K562 (cell line): Measurements from ENCODE around the gene MED14. TPM values are rescaled to one million over a fixed set of nuclear protein-coding genes. Genes with fewer than 3 reads are reported as not detected.

Experiments
- ATAC-seq: fragments of 200-7000 bp; cut with Tn5 transposase; 3 replicates; pipeline ENCODE4 v1.9.1; 2020; ENCODE audit warnings: moderate library complexity
- BruUV-seq: library from RNA; stranded (reverse); fragments of 400-500 nt; replicated peaks from 2 replicates; lab custom pipeline; 2021; lab: Mats Ljungman, UMichigan
- CTCF ChIA-PET: fragments of 300-600 bp; formaldehyde crosslinking; extraction: SDS; loops from one replicate; lab custom pipeline; 2021; ENCODE audit warnings: low intra/inter-chr PET ratio; lab: Yijun Ruan, JAX
- POLR2A ChIA-PET: fragments of 300-600, 350-650 bp; sonication (Branson Sonifier 250); formaldehyde crosslinking; extraction: SDS; loops from one replicate; lab custom pipeline; 2021; ENCODE audit warnings: antibody characterized with exemption, inconsistent platforms; lab: Yijun Ruan, JAX
- DNase-seq, 4 experiments: peaks; one replicate each; pipeline versions ENCODE4 v3.0.0 to v3.0.0-alpha.2; 2011 to 2018; ENCODE audit warnings: low spot score in 3 of 4, mixed read lengths in 3 of 4; ENCODE audit errors: extremely low read depth in 1 of 4
- FAIRE-seq: peaks from 2 replicates; lab custom pipeline; 2011; peaks lifted over from hg19 to GRCh38; lab: Jason Lieb, UNC
- H2AFZ ChIP-seq: 2 replicates; pipeline ENCODE4 v1.6.0; 2011; ENCODE audit warnings: low read depth, low read length, control low read depth, inconsistent platforms
- H3K27ac ChIP-seq: fragments of 200-600 bp; 3 replicates; pipeline ENCODE4 v1.8.0; 2011; ENCODE audit warnings: low read depth, mild to moderate bottlenecking, control low read depth, inconsistent platforms, low read length, moderate library complexity, mixed read lengths; ENCODE audit errors: extremely low read depth
- H3K27me3 ChIP-seq, 2 experiments: fragments of 300-600 bp in 1 of 2; 2 replicates in 1 of 2; 3 replicates in 1 of 2; pipeline versions ENCODE4 v1.6.0 to v1.8.0; 2011; ENCODE audit warnings: inconsistent platforms in 2 of 2, low read length in 2 of 2, mild to moderate bottlenecking in 1 of 2, mixed read lengths in 1 of 2, moderate library complexity in 1 of 2; ENCODE audit not compliant: control insufficient read depth in 2 of 2, insufficient read depth in 2 of 2
- H3K36me3 ChIP-seq: fragments of 300-600 bp; 3 replicates; pipeline ENCODE4 v1.8.0; 2011; ENCODE audit warnings: mild to moderate bottlenecking, low read length, inconsistent platforms; ENCODE audit not compliant: control insufficient read depth, insufficient read depth
- H3K4me1 ChIP-seq, 2 experiments: fragments of 200-600 bp in 1 of 2; replicated peaks in 1 of 2; 2 replicates in 1 of 2; 3 replicates in 1 of 2; pipeline versions ENCODE4 v1.5.1 to v1.8.0; 2011; ENCODE audit warnings: inconsistent platforms in 2 of 2, low read length in 2 of 2, mild to moderate bottlenecking in 1 of 2, mixed read lengths in 1 of 2, moderate library complexity in 1 of 2; ENCODE audit not compliant: control insufficient read depth in 2 of 2, insufficient read depth in 2 of 2
- H3K4me2 ChIP-seq: 2 replicates; pipeline ENCODE4 v1.6.1; 2011; ENCODE audit warnings: low read length, control low read depth, inconsistent platforms, mixed read lengths; ENCODE audit not compliant: insufficient read depth
- H3K4me3 ChIP-seq: fragments of 200-600 bp; sonication (generic), shearing (Covaris generic); 2 replicates; pipeline ENCODE4 v1.5.1; 2016; ENCODE audit warnings: control low read depth, inconsistent platforms
- H3K79me2 ChIP-seq: fragments of 200-600 bp; 3 replicates; pipeline ENCODE4 v1.8.0; 2011; ENCODE audit warnings: low read length, inconsistent platforms; ENCODE audit not compliant: control insufficient read depth, insufficient read depth
- H3K9ac ChIP-seq, 2 experiments: 2 replicates each; pipeline versions ENCODE4 v1.6.0 to v1.6.1; 2011; ENCODE audit warnings: low read depth in 2 of 2, low read length in 2 of 2, control low read depth in 1 of 2, inconsistent platforms in 1 of 2, mild to moderate bottlenecking in 1 of 2, mixed read lengths in 1 of 2; ENCODE audit not compliant: insufficient read depth in 1 of 2
- H3K9me1 ChIP-seq: one replicate; pipeline ENCODE4 v1.6.0; 2011; ENCODE audit warnings: inconsistent platforms, mild to moderate bottlenecking, low read length, moderate library complexity; ENCODE audit not compliant: control insufficient read depth, insufficient read depth
- H3K9me3 ChIP-seq: replicated peaks from 2 replicates; pipeline ENCODE4 v1.5.1; 2011; ENCODE audit warnings: low read depth, low read length, inconsistent platforms; ENCODE audit not compliant: control insufficient read depth, insufficient read depth
- H4K20me1 ChIP-seq: replicated peaks from 2 replicates; pipeline ENCODE4 v1.6.1; 2011; ENCODE audit warnings: low read length, inconsistent platforms, mixed read lengths; ENCODE audit not compliant: control insufficient read depth, insufficient read depth
- ATF7 ChIP-seq: fragments of 450-650 bp; IDR thresholded peaks from 2 replicates; pipeline ENCODE4 v1.7.1; 2014; ENCODE audit warnings: mild to moderate bottlenecking, moderate library complexity
- TAF9B ChIP-seq: fragments of 450-650 bp; IDR thresholded peaks from 2 replicates; pipeline ENCODE4 v1.6.1; 2018; ENCODE audit warnings: mild to moderate bottlenecking; ENCODE audit not compliant: partially characterized antibody
- ZBTB40 ChIP-seq, 2 experiments: fragments of 450-650 bp in 1 of 2; sonication (generic) in 1 of 2; formaldehyde crosslinking in 1 of 2; IDR thresholded peaks; 2 replicates each; pipeline versions ENCODE4 v1.7.1 to v1.9.0; 2016 to 2022; ENCODE audit warnings: inconsistent platforms in 1 of 2, mild to moderate bottlenecking in 1 of 2, missing genetic modification reagents in 1 of 2
- WGBS: fragments of 100-300 bp; shearing (Covaris generic); methylation state at CpG from one replicate; pipeline ENCODE4 v1.1.6; 2016; ENCODE audit warnings: low coverage, mixed read lengths; ENCODE audit not compliant: insufficient coverage; ENCODE audit errors: missing lambda C conversion rate; 5-methylcytosine and 5-hydroxymethylcytosine counted together
- in situ Hi-C: fragments of 300-500 bp; cut with MboI; formaldehyde crosslinking; loops from 4 replicates; pipeline ENCODE4 v1.15.0; 2018; ENCODE audit warnings: inconsistent platforms, mixed read lengths
- intact Hi-C: fragments of 100-400 bp; cut with micrococcal nuclease; formaldehyde crosslinking; loops from 2 replicates; pipeline ENCODE4 v1.14.2; 2022
- polyA plus RNA-seq, 8 experiments: library from polyadenylated mRNA; depleted of rRNA in 4 of 8; stranded (reverse) in 5 of 8; unstranded in 3 of 8; fragments of >200 nt; fragmentation: Nextera tagmentation in 2 of 8; fragmentation: Illumina TruSeq in 1 of 8; extraction: Ambion mirVana in 2 of 8; extraction: Trizol in 1 of 8; gene quantifications; 2 replicates each; pipeline versions ENCODE4 v1.2.1 to v1.2.3, GENCODE V29; 2011 to 2014; ENCODE audit warnings: inconsistent platforms in 1 of 8, missing spikeins in 1 of 8
- total RNA-seq, 7 experiments: library from RNA; depleted of rRNA in 6 of 7; stranded (reverse); fragments of >200 nt in 6 of 7; fragmentation: Illumina TruSeq in 2 of 7; extraction: Trizol in 2 of 7; gene quantifications; 2 replicates each; pipeline versions ENCODE4 v1.2.1 to v1.2.3, GENCODE V29; 2011 to 2021; ENCODE audit warnings: low replicate concordance in 1 of 7
- TF ChIP-seq, protein P1 (sequence below): sonication (generic); formaldehyde crosslinking; IDR thresholded peaks from 2 replicates; pipeline ENCODE4 v1.8.0; 2022; ENCODE audit warnings: mild to moderate bottlenecking, missing genetic modification reagents
- TF ChIP-seq, protein P2 (sequence below): fragments of 450-650 bp; IDR thresholded peaks from 2 replicates; pipeline ENCODE4 v1.6.1; 2016; ENCODE audit warnings: missing biosample characterization, missing genetic modification characterization

The MED14 gene
- total and polyA plus RNA-seq, 9 of the 15 experiments (the other 6 are each of a cell fraction or from before 2014, with no cell fraction given): 9.2 to 35.3 (median 18.7) TPM

- Histone ChIP-seq H3K4me2 (peak overlapping the region; percentile 55), H3K9me3 (no peaks in the 10 kb centered on the region), H3K36me3 (peaks cover 4% of the 10 kb centered on the region; the same call in 2 of the 3 replicates), H4K20me1 (peaks cover 8% of the 10 kb centered on the region; the same call in 1 of the 2 replicates), H3K9ac (peak overlapping the region; percentile 47 to 75; a peak in 3 of 4 replicates), H2AFZ (no peak overlapping the region), H3K4me3 (peak overlapping the region; percentile 6), H3K27ac (peak overlapping the region; percentile 44; the same call in 2 of the 3 replicates), H3K4me1 (peaks cover 8 to 10% of the 10 kb centered on the region in 2 experiments; a peak in 4 of 5 replicates), H3K9me1 (no peaks in the 10 kb centered on the region), H3K79me2 (peaks cover 32% of the 10 kb centered on the region), H3K27me3 (no peaks in the 10 kb centered on the region)
- in situ Hi-C loops (no loop called here), intact Hi-C loops (loop anchor here (1.0 to 10.0 kb wide), 2 partner anchors 60 to 608 kb away; partner anchors contain the start of gene ATP6AP2)
- DNase-seq (peak in 2 of 4 experiments; percentile 50 to 62), FAIRE-seq (peak; percentile 78), ATAC-seq (peak; percentile 36)
- ChIA-PET POLR2A (no interaction called here), CTCF (no interaction called here)
- 15% methylated on average over 2 of the region's 4 CpGs for WGBS
- no TSS peak for BruUV-seq
- TF ChIP-seq, protein P1, sequence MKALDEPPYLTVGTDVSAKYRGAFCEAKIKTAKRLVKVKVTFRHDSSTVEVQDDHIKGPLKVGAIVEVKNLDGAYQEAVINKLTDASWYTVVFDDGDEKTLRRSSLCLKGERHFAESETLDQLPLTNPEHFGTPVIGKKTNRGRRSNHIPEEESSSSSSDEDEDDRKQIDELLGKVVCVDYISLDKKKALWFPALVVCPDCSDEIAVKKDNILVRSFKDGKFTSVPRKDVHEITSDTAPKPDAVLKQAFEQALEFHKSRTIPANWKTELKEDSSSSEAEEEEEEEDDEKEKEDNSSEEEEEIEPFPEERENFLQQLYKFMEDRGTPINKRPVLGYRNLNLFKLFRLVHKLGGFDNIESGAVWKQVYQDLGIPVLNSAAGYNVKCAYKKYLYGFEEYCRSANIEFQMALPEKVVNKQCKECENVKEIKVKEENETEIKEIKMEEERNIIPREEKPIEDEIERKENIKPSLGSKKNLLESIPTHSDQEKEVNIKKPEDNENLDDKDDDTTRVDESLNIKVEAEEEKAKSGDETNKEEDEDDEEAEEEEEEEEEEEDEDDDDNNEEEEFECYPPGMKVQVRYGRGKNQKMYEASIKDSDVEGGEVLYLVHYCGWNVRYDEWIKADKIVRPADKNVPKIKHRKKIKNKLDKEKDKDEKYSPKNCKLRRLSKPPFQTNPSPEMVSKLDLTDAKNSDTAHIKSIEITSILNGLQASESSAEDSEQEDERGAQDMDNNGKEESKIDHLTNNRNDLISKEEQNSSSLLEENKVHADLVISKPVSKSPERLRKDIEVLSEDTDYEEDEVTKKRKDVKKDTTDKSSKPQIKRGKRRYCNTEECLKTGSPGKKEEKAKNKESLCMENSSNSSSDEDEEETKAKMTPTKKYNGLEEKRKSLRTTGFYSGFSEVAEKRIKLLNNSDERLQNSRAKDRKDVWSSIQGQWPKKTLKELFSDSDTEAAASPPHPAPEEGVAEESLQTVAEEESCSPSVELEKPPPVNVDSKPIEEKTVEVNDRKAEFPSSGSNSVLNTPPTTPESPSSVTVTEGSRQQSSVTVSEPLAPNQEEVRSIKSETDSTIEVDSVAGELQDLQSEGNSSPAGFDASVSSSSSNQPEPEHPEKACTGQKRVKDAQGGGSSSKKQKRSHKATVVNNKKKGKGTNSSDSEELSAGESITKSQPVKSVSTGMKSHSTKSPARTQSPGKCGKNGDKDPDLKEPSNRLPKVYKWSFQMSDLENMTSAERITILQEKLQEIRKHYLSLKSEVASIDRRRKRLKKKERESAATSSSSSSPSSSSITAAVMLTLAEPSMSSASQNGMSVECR (CRISPR knock-in tag): no peak
- peak; percentile 68 for TF ChIP-seq TAF9B
- TF ChIP-seq ZBTB40 (IDR thresholded peaks at IDR 0.05): 0 out of 2 replicates have a peak, but pooled peaks have one; percentile 36
- TF ChIP-seq ZBTB40 (CRISPR knock-in tag; IDR thresholded peaks at IDR 0.05): no peak
- TF ChIP-seq, protein P2, sequence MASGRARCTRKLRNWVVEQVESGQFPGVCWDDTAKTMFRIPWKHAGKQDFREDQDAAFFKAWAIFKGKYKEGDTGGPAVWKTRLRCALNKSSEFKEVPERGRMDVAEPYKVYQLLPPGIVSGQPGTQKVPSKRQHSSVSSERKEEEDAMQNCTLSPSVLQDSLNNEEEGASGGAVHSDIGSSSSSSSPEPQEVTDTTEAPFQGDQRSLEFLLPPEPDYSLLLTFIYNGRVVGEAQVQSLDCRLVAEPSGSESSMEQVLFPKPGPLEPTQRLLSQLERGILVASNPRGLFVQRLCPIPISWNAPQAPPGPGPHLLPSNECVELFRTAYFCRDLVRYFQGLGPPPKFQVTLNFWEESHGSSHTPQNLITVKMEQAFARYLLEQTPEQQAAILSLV (tag): 0 out of 2 replicates have a peak, but pooled peaks have one; percentile 26
- 0 out of 2 replicates have a peak, but pooled peaks have one; percentile 14 for TF ChIP-seq ATF7
These were observed 90.5 kb downstream of the MED14 start for GRCh38 chrX:40644821-40645358.
